PC-9 (cell line): ENCODE results near the gene PIP5K1B. TPM values are rescaled to one million over a fixed set of nuclear protein-coding genes. Genes with fewer than 3 reads are reported as not detected.

Experiments used
- BruUV-seq: library from RNA; stranded (reverse); fragments of 400-500 nt; replicated peaks from 2 replicates; lab custom pipeline; 2021; lab: Mats Ljungman, UMichigan
- CTCF ChIA-PET: fragments of 300-600 bp; sonication (Branson Sonifier 250); formaldehyde crosslinking; loops from one replicate; lab custom pipeline; 2022; ENCODE audit warnings: antibody characterized with exemption; lab: Charles Lee
- POLR2A ChIA-PET: fragments of 300-600 bp; sonication (Branson Sonifier 250); formaldehyde crosslinking; loops from one replicate; lab custom pipeline; 2022; ENCODE audit warnings: antibody characterized with exemption; ENCODE audit not compliant: unreplicated experiment; lab: Charles Lee
- DNase-seq, 2 experiments: peaks; one replicate each; pipeline versions ENCODE4 v3.0.0 to v3.0.0-alpha.2; 2015 to 2022; ENCODE audit warnings: mixed read lengths in 1 of 2
- H2AFZ ChIP-seq: fragments of 200-600 bp; sonication (generic); 2 replicates; pipeline ENCODE4 v1.8.1; 2017; ENCODE audit warnings: antibody characterized with exemption
- H3F3A ChIP-seq: fragments of 200-600 bp; sonication (generic); 2 replicates; pipeline ENCODE4 v1.8.1; 2017; ENCODE audit warnings: antibody characterized with exemption, mild to moderate bottlenecking, low read depth; ENCODE audit not compliant: insufficient read depth
- H3K27ac ChIP-seq: fragments of 200-600 bp; sonication (generic); 2 replicates; pipeline ENCODE4 v1.6.1; 2016; ENCODE audit warnings: mixed run types
- H3K27me3 ChIP-seq: fragments of 200-600 bp; sonication (generic); 2 replicates; pipeline ENCODE4 v1.6.1; 2016; ENCODE audit warnings: low read depth, mixed run types; ENCODE audit not compliant: insufficient read depth
- H3K36me3 ChIP-seq: fragments of 200-600 bp; sonication (generic); 2 replicates; pipeline ENCODE4 v1.6.1; 2016; ENCODE audit warnings: low read depth, mixed run types
- H3K4me1 ChIP-seq: fragments of 200-600 bp; sonication (generic); replicated peaks from 2 replicates; pipeline ENCODE4 v1.6.1; 2016; ENCODE audit warnings: mixed run types; ENCODE audit not compliant: insufficient read depth
- H3K4me2 ChIP-seq: fragments of 200-600 bp; sonication (generic); 2 replicates; pipeline ENCODE4 v1.6.1; 2017; ENCODE audit warnings: mixed run types
- H3K4me3 ChIP-seq: fragments of 200-600 bp; sonication (generic); 2 replicates; pipeline ENCODE4 v1.6.1; 2016; ENCODE audit warnings: mixed run types
- H3K79me2 ChIP-seq: fragments of 200-600 bp; sonication (generic); 2 replicates; pipeline ENCODE4 v1.6.1; 2017; ENCODE audit warnings: low read depth, mixed run types
- H3K9me2 ChIP-seq: fragments of 200-600 bp; sonication (generic); 2 replicates; pipeline ENCODE4 v1.8.1; 2017; ENCODE audit warnings: mild to moderate bottlenecking; ENCODE audit not compliant: insufficient read depth
- H3K9me3 ChIP-seq: fragments of 200-600 bp; sonication (generic); 2 replicates; pipeline ENCODE4 v1.8.1; 2016; ENCODE audit warnings: low read depth; ENCODE audit not compliant: insufficient read depth
- H4K20me1 ChIP-seq: fragments of 200-600 bp; sonication (generic); 2 replicates; pipeline ENCODE4 v1.8.1; 2017; ENCODE audit not compliant: insufficient read depth
- CTCF ChIP-seq: fragments of 200-600 bp; sonication (generic); conservative IDR thresholded peaks from 2 replicates; pipeline ENCODE4 v1.6.1; 2017; ENCODE audit warnings: mixed run types, antibody characterized with exemption, mild to moderate bottlenecking, moderate library complexity
- EZH2 ChIP-seq: fragments of 200-600 bp; sonication (generic); IDR thresholded peaks from 2 replicates; pipeline ENCODE4 v1.8.0; 2017; ENCODE audit warnings: antibody characterized with exemption, low read depth
- intact Hi-C: fragments of 100-400 bp; cut with micrococcal nuclease; formaldehyde crosslinking; loops from one replicate; pipeline ENCODE4 v1.10.0; 2022; ENCODE audit not compliant: unreplicated experiment
- total RNA-seq: library from RNA; stranded (reverse); gene quantifications from 2 replicates; pipeline ENCODE4 v1.2.3, GENCODE V29; 2021

The PIP5K1B gene
- total RNA-seq, 1 experiment from 2014 or later: not detected

GRCh38 chr9:68852941-68853340, 147.9 kb downstream of the PIP5K1B start:
- H3K27me3 ChIP-seq: peaks cover 74% of the 10 kb centered on the region
- H3K4me1 ChIP-seq: no peaks in the 10 kb centered on the region
- no peaks in the 10 kb centered on the region for H3K79me2 ChIP-seq
- no peaks in the 10 kb centered on the region; the same call in 1 of the 2 replicates for H4K20me1 ChIP-seq
- POLR2A ChIA-PET: no interaction called here
- TF ChIP-seq EZH2 (no peak), CTCF (no peak)
- H3K9me3 ChIP-seq: no peaks in the 10 kb centered on the region
- BruUV-seq: no TSS peak
- CTCF ChIA-PET: no interaction called here
- H3K27ac ChIP-seq: no peak overlapping the region
- no peaks in the 10 kb centered on the region for H3F3A ChIP-seq
- intact Hi-C loops: no loop called here
- H3K4me2 ChIP-seq: no peak overlapping the region
- H2AFZ ChIP-seq: no peak overlapping the region
- H3K36me3 ChIP-seq: no peaks in the 10 kb centered on the region
- no peaks in the 10 kb centered on the region for H3K9me2 ChIP-seq
- DNase-seq: no peak
- no peak overlapping the region for H3K4me3 ChIP-seq

- no peak overlapping the region for H3K4me3 ChIP-seq
- H4K20me1 ChIP-seq: no peaks in the 10 kb centered on the region; the same call in 1 of the 2 replicates
- no peak overlapping the region for H2AFZ ChIP-seq
- H3K4me1 ChIP-seq: no peaks in the 10 kb centered on the region
- H3F3A ChIP-seq: no peaks in the 10 kb centered on the region
- TF ChIP-seq CTCF (no peak), EZH2 (no peak)
- ChIA-PET POLR2A (no interaction called here), CTCF (no interaction called here)
- DNase-seq: no peak
- H3K27me3 ChIP-seq: peaks cover 79% of the 10 kb centered on the region
- H3K27ac ChIP-seq: no peak overlapping the region
- H3K9me3 ChIP-seq: no peaks in the 10 kb centered on the region
- no peaks in the 10 kb centered on the region for H3K79me2 ChIP-seq
- intact Hi-C loops: no loop called here
- no peak overlapping the region for H3K4me2 ChIP-seq
- no peaks in the 10 kb centered on the region for H3K36me3 ChIP-seq
- no peaks in the 10 kb centered on the region for H3K9me2 ChIP-seq
- BruUV-seq: no TSS peak
Observed at GRCh38 chr9:68859347-68859746, 154.3 kb downstream of the PIP5K1B start.

- Histone ChIP-seq H3K9me3 (no peaks in the 10 kb centered on the region), H3K4me2 (no peak overlapping the region), H3K79me2 (no peaks in the 10 kb centered on the region), H3K27ac (no peak overlapping the region), H3K4me3 (no peak overlapping the region), H4K20me1 (no peaks in the 10 kb centered on the region; the same call in 1 of the 2 replicates), H2AFZ (no peak overlapping the region), H3K9me2 (no peaks in the 10 kb centered on the region), H3K4me1 (no peaks in the 10 kb centered on the region), H3F3A (no peaks in the 10 kb centered on the region), H3K36me3 (no peaks in the 10 kb centered on the region), H3K27me3 (peaks cover 68% of the 10 kb centered on the region)
- DNase-seq: no peak
- no TSS peak for BruUV-seq
- TF ChIP-seq EZH2 (0 out of 2 replicates have a peak, but pooled peaks have one; percentile 72), CTCF (no peak)
- ChIA-PET CTCF (no interaction called here), POLR2A (interaction anchor here (0.6 kb wide), 1 partner anchor 97 kb away, joined by 4 read pairs; no protein-coding TSS in a partner anchor)
- intact Hi-C loops: no loop called here
Observed at GRCh38 chr9:68860419-68860818, 155.4 kb downstream of the PIP5K1B start.
